ENCODE data around the gene CACNB1. TPM values are rescaled to one million over a fixed set of nuclear protein-coding genes. Genes with fewer than 3 reads are reported as not detected.
A peak's percentile ranks its signal among the peaks of the same experiment; 100 is the strongest.

The CACNB1 gene
- total RNA-seq, 2 donors from 2014 or later = 2.3 TPM

DNA sequence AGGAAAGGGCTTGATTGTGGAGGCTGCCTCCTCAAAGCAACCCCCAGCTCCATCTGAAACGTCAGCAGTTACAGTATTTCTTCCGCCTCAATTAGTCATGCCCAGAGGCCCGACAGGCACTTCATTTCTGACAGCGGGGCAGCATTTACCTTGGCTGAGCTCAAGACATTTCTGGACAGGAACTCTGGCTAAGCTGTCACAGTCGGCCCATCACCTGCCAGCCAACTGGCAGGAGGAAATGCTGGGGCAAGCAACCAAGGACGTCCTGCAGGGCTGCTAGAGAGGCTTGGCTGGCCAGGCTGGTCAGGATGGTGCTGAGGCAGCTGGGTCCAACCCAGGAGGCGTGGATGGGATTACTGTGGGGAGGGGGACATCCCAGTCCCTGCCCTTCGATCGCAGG is 73.8 kb downstream of the CACNB1 start:
- intact Hi-C loops (cut with DNase I) = no loop called here
- Histone ChIP-seq H3K27ac (no peak overlapping the region), H3K4me1 (no peaks in the 10 kb centered on the region), H3K36me3 (replicated peaks in 1 of 2; ENCODE audit: insufficient read depth in 1 of 2, low read depth in 2 of 2) (no peaks in the 10 kb centered on the region), H3K4me3 (no peak overlapping the region), H3K27me3 (no peaks in the 10 kb centered on the region), H3K9me3 (no peaks in the 10 kb centered on the region)
- ATAC-seq = peak; percentile 24
- WGBS, 2 donors = 0 to 69% methylated on average over 1 to 9 of the region's 9 CpGs
- peak in 3 of 4 donors; percentile 20 to 76 (median 39) for DNase-seq
- TF ChIP-seq, protein P1, sequence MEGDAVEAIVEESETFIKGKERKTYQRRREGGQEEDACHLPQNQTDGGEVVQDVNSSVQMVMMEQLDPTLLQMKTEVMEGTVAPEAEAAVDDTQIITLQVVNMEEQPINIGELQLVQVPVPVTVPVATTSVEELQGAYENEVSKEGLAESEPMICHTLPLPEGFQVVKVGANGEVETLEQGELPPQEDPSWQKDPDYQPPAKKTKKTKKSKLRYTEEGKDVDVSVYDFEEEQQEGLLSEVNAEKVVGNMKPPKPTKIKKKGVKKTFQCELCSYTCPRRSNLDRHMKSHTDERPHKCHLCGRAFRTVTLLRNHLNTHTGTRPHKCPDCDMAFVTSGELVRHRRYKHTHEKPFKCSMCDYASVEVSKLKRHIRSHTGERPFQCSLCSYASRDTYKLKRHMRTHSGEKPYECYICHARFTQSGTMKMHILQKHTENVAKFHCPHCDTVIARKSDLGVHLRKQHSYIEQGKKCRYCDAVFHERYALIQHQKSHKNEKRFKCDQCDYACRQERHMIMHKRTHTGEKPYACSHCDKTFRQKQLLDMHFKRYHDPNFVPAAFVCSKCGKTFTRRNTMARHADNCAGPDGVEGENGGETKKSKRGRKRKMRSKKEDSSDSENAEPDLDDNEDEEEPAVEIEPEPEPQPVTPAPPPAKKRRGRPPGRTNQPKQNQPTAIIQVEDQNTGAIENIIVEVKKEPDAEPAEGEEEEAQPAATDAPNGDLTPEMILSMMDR (IDR thresholded peaks at IDR 0.05) = peak in 1 of 7 experiments; percentile 19
- no peak for TF ChIP-seq POLR2A (IDR thresholded peaks at IDR 0.05)

Other genes starting within 250 kb of the CACNB1 start
- gene FBXO47, start 230.3 kb downstream of the CACNB1 start, total RNA-seq = not detected
- gene PLXDC1, start 46.0 kb downstream of the CACNB1 start, total RNA-seq = 1 to 10 TPM in 1 of 2 donors, not detected in 1; 6.5 TPM
- under 1 TPM in 1 of 2 donors, not detected in 1; 0.26 TPM for gene ARL5C, start 31.5 kb downstream of the CACNB1 start, total RNA-seq
- 1,000 to 10,000 TPM; 1,534 to 2,029 TPM for gene RPL19, start 2.6 kb upstream of the CACNB1 start, total RNA-seq
- not detected for gene STAC2, start 28.3 kb upstream of the CACNB1 start, total RNA-seq
- 10 to 100 TPM in 1 of 2 donors, 1 to 10 TPM in 1; 6.7 to 11.9 TPM for gene FBXL20, start 204.0 kb upstream of the CACNB1 start, total RNA-seq